ENCODE results near the gene TMPRSS4.

DNA sequence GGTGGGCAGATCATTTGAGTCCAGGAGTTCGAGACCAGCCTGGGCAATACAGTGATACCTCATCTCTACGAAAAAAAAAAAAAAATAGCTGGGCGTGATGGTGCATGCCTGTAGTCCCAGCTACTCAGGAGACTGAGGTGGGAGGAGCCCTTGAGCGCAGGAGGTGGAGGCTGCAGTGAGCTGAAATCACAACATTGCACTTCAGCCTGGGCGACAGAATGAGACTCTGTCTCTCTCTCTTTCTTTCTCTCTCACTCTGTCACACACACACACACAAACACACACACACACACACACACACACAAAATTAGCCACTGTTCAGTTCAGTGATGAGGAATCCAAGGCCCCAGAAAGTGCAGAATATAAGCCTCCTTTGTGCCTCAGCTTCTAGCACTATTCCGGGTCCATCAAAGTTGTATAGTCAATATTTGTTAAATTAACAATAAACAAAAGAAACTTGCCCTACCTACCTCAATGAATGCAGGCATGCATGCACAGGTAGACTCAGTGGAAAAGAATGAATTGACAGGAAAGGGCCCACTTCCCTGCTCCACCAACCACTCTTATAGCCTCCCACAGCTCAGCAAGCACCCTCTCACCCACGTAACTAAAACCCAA is 13.8 kb downstream of the TMPRSS4 start:
- TF ChIP-seq, protein P1, sequence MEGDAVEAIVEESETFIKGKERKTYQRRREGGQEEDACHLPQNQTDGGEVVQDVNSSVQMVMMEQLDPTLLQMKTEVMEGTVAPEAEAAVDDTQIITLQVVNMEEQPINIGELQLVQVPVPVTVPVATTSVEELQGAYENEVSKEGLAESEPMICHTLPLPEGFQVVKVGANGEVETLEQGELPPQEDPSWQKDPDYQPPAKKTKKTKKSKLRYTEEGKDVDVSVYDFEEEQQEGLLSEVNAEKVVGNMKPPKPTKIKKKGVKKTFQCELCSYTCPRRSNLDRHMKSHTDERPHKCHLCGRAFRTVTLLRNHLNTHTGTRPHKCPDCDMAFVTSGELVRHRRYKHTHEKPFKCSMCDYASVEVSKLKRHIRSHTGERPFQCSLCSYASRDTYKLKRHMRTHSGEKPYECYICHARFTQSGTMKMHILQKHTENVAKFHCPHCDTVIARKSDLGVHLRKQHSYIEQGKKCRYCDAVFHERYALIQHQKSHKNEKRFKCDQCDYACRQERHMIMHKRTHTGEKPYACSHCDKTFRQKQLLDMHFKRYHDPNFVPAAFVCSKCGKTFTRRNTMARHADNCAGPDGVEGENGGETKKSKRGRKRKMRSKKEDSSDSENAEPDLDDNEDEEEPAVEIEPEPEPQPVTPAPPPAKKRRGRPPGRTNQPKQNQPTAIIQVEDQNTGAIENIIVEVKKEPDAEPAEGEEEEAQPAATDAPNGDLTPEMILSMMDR (IDR thresholded peaks at IDR 0.05), result no peak
- no peak for TF ChIP-seq POLR2A (IDR thresholded peaks at IDR 0.05)
